AG09319 (cell line): ENCODE data around the gene PRICKLE2.

ENCODE experiments used
- DNase-seq: peaks from one replicate; pipeline ENCODE4 v3.0.0-alpha.2; 2010; ENCODE audit warnings: low read depth; ENCODE audit errors: extremely low read depth
- TF ChIP-seq, protein P1 (sequence below): IDR thresholded peaks from 2 replicates; pipeline ENCODE4 v1.5.1; 2011; ENCODE audit warnings: low read depth, mild to moderate bottlenecking, inconsistent platforms, low read length, moderate library complexity

The PRICKLE2 gene

DNA sequence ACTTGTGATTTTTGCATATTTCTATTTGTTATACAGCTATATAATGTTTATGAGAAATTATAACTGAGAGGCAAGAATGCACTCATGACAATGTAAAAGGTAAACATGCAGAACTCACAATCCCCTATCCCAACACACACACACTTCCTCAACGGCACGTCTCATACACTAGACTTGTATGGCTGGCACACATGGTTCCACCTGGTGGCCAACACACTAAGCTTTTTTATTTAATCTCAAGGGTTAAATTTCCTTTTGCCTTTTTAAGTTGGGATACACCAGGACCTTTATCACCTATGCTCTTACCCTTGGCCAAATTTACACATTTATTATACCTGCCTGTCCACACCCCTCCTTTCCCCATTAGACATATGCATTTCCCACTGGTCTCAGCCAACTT, 113.4 kb downstream of the PRICKLE2 start:
- DNase-seq = no peak
- TF ChIP-seq, protein P1, sequence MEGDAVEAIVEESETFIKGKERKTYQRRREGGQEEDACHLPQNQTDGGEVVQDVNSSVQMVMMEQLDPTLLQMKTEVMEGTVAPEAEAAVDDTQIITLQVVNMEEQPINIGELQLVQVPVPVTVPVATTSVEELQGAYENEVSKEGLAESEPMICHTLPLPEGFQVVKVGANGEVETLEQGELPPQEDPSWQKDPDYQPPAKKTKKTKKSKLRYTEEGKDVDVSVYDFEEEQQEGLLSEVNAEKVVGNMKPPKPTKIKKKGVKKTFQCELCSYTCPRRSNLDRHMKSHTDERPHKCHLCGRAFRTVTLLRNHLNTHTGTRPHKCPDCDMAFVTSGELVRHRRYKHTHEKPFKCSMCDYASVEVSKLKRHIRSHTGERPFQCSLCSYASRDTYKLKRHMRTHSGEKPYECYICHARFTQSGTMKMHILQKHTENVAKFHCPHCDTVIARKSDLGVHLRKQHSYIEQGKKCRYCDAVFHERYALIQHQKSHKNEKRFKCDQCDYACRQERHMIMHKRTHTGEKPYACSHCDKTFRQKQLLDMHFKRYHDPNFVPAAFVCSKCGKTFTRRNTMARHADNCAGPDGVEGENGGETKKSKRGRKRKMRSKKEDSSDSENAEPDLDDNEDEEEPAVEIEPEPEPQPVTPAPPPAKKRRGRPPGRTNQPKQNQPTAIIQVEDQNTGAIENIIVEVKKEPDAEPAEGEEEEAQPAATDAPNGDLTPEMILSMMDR = no peak

DNA sequence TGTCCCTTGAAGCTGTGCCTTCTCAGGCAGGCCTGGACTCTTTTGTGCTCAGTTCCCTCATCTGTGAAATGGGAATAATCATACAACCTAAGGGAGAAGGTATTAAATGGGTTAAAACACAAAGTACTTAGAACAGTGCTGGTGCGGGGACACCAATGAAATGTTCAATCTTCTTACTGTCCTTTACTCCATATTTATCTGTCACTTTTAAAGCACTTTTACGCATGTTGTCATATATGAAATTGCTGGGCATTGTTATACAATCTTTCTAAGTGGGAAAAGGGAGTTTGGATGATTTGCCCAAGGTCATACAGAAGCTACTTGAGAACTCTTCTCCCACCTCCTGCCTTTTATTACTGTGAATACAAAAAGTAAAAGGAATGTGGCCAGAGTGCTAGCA, 114.2 kb downstream of the PRICKLE2 start:
- DNase-seq = no peak
- TF ChIP-seq, protein P1 = no peak

DNA sequence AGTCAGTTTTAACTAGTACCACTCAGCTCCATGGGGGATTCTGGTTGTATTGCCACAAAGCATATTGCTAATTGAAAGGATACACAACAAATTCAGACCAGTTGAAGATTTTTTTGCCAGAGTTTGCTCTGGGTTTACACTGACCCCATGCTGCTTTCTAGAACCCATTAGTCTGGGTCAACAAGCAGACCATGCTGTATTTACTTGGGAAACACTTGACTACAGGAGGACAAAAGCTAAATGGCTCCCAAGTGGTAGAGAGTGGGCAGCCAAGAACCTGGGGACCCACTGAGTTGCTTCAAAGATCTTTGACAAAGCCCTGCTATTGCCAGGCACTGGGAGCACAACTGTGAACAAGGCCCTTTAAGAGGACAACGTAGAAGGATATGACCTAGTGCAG, 115.2 kb downstream of the PRICKLE2 start:
- DNase-seq = no peak
- TF ChIP-seq, protein P1 = no peak

DNA sequence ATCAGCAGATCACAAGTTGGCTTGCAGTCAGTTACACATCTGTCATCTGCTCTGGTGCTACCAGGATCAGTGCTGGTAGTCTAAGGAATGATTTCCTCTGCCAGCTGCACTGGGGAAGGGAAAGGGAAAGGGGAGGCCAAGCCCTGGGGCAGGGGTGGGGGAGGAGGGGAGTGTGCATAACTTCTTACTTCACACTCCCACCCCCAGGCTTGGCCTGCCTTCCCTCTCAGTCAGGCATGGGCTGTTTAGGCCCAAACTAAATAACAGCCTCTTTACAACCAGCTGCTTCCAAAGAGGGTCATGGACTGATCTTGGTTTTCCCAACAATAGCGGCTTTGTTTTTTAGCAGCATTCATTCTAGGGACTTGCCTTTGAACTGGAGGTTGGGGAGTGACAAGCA, 115.8 kb downstream of the PRICKLE2 start:
- DNase-seq = no peak
- TF ChIP-seq, protein P1 = no peak

- DNase-seq = no peak
- TF ChIP-seq, protein P1 = no peak
Measured at GRCh38 chr3:64108784-64109317, 116.4 kb downstream of the PRICKLE2 start.

GRCh38 chr3:64108231-64108630, 117.0 kb downstream of the PRICKLE2 start:
- no peak for DNase-seq
- TF ChIP-seq, protein P1 = no peak

DNA sequence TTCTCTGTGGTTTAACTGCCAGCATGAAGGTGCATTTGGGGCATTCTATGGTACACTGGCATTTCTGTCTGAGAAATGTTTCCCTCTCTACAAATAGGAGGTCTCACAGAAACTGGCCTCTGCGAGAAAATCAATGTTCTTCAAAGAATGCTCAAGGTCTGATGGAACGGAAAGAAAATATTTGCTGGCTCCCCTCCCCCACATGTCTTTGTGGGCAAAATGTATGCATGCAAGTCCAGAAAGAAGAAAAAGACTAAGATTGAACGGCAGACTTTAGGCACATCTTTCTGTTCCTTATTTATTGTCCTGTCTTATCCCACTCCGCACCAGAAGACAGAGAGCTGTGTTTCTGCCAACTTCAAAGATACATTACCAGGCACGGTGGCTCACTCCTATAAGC, 118.1 kb downstream of the PRICKLE2 start:
- no peak for DNase-seq
- TF ChIP-seq, protein P1 = no peak
